ENCODE results near the gene CYS1.

- TF ChIP-seq, protein P1, sequence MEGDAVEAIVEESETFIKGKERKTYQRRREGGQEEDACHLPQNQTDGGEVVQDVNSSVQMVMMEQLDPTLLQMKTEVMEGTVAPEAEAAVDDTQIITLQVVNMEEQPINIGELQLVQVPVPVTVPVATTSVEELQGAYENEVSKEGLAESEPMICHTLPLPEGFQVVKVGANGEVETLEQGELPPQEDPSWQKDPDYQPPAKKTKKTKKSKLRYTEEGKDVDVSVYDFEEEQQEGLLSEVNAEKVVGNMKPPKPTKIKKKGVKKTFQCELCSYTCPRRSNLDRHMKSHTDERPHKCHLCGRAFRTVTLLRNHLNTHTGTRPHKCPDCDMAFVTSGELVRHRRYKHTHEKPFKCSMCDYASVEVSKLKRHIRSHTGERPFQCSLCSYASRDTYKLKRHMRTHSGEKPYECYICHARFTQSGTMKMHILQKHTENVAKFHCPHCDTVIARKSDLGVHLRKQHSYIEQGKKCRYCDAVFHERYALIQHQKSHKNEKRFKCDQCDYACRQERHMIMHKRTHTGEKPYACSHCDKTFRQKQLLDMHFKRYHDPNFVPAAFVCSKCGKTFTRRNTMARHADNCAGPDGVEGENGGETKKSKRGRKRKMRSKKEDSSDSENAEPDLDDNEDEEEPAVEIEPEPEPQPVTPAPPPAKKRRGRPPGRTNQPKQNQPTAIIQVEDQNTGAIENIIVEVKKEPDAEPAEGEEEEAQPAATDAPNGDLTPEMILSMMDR (IDR thresholded peaks at IDR 0.05; ENCODE audit: insufficient read depth, low read length, poor library complexity, severe bottlenecking) = no peak
- no peak for TF ChIP-seq EZH2phosphoT487 (conservative IDR thresholded peaks at IDR 0.05; ENCODE audit: low read length)
Measured at GRCh38 chr2:10095175-10095574, 15.0 kb upstream of the CYS1 start.
